ENCODE measurements around the gene GLB1L2.

GRCh38 chr11:134385171-134385570, 53.4 kb downstream of the GLB1L2 start:
- no peak for TF ChIP-seq CTCF (IDR thresholded peaks at IDR 0.05; ENCODE audit: insufficient read depth, low read length, poor library complexity, severe bottlenecking)
- no peak for TF ChIP-seq EZH2phosphoT487 (conservative IDR thresholded peaks at IDR 0.05; ENCODE audit: low read length)
